ENCODE measurements around the gene KBTBD7. TPM values are rescaled to one million over a fixed set of nuclear protein-coding genes. Genes with fewer than 3 reads are reported as not detected.

Gene KBTBD7
- polyA plus RNA-seq, 1 of the 3 experiments (the other 2 are of a cell fraction) = 1.3 TPM

DNA sequence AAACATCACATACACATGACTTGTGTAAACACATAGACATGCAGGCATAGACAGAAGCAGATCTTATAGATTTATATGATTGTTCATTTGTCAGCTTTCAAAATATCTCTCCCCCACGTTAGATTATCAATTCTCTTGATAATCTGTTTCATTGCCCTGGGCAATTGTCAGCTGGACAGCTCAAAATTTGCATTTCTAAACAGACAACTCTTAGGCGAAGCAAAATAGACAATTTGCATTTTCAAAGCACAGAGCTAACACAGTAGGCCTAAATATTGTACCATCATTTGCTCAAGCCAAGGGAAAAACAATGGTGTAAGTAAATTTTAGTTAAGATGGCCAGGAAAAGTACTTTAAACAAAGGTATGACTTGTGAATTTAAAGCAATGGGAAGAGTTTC, 37.7 kb downstream of the KBTBD7 start:
- Histone ChIP-seq H3K4me1 (ENCODE audit: control insufficient read depth in 1 of 2, insufficient read depth in 2 of 2, low read depth in 1 of 2, low read length in 1 of 2) (no peaks in the 10 kb centered on the region), H3K27me3 (ENCODE audit: insufficient read depth) (no peaks in the 10 kb centered on the region), H3K27ac (ENCODE audit: low read depth in 2 of 2, low read length in 1 of 2) (no peak overlapping the region), H3F3A (replicated peaks; ENCODE audit: insufficient read depth) (no peaks in the 10 kb centered on the region), H3K9me3 (no peaks in the 10 kb centered on the region), H3K9me2 (no peaks in the 10 kb centered on the region), H3K4me2 (no peak overlapping the region), H3K9ac (no peak overlapping the region), H3K79me2 (ENCODE audit: insufficient read depth) (no peaks in the 10 kb centered on the region), H2AFZ (ENCODE audit: low read depth) (no peak overlapping the region), H3K36me3 (replicated peaks in 1 of 2; ENCODE audit: control insufficient read depth in 1 of 2, insufficient read depth in 2 of 2, low read length in 1 of 2) (no peaks in the 10 kb centered on the region), H3K4me3 (ENCODE audit: low read depth in 2 of 2, low read length in 1 of 2) (no peak overlapping the region), H4K20me1 (ENCODE audit: insufficient read depth) (no peaks in the 10 kb centered on the region)
- TF ChIP-seq CHD2 (IDR thresholded peaks at IDR 0.05; ENCODE audit: low read length, partially characterized antibody) = no peak
- TF ChIP-seq EP300 (IDR thresholded peaks at IDR 0.05; ENCODE audit: borderline replicate concordance in 1 of 2, low read depth in 1 of 2, low read length in 1 of 2) = no peak
- TF ChIP-seq MXI1 (IDR thresholded peaks at IDR 0.05; ENCODE audit: low read depth, low read length) = no peak
- TF ChIP-seq GATA2 (CRISPR knock-in tag; IDR thresholded peaks at IDR 0.05) = no peak
- TF ChIP-seq NFIC (IDR thresholded peaks at IDR 0.05; ENCODE audit: borderline replicate concordance) = no peak
- TF ChIP-seq TEAD4 (IDR thresholded peaks at IDR 0.05; ENCODE audit: borderline replicate concordance, insufficient read depth) = no peak
- TF ChIP-seq FOXM1 (IDR thresholded peaks at IDR 0.05; ENCODE audit: low read depth) = no peak
- TF ChIP-seq, protein P1, sequence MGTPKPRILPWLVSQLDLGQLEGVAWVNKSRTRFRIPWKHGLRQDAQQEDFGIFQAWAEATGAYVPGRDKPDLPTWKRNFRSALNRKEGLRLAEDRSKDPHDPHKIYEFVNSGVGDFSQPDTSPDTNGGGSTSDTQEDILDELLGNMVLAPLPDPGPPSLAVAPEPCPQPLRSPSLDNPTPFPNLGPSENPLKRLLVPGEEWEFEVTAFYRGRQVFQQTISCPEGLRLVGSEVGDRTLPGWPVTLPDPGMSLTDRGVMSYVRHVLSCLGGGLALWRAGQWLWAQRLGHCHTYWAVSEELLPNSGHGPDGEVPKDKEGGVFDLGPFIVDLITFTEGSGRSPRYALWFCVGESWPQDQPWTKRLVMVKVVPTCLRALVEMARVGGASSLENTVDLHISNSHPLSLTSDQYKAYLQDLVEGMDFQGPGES (IDR thresholded peaks at IDR 0.05; ENCODE audit: low read depth, low read length) = no peak
- no peak for TF ChIP-seq TAF1 (IDR thresholded peaks at IDR 0.05; ENCODE audit: borderline replicate concordance, low read depth, low read length)
- no peak for TF ChIP-seq FOSL2 (IDR thresholded peaks at IDR 0.05; ENCODE audit: borderline replicate concordance, low read depth)
- no peak for TF ChIP-seq RFX5 (IDR thresholded peaks at IDR 0.05; ENCODE audit: low read length)
- TF ChIP-seq, protein P2, sequence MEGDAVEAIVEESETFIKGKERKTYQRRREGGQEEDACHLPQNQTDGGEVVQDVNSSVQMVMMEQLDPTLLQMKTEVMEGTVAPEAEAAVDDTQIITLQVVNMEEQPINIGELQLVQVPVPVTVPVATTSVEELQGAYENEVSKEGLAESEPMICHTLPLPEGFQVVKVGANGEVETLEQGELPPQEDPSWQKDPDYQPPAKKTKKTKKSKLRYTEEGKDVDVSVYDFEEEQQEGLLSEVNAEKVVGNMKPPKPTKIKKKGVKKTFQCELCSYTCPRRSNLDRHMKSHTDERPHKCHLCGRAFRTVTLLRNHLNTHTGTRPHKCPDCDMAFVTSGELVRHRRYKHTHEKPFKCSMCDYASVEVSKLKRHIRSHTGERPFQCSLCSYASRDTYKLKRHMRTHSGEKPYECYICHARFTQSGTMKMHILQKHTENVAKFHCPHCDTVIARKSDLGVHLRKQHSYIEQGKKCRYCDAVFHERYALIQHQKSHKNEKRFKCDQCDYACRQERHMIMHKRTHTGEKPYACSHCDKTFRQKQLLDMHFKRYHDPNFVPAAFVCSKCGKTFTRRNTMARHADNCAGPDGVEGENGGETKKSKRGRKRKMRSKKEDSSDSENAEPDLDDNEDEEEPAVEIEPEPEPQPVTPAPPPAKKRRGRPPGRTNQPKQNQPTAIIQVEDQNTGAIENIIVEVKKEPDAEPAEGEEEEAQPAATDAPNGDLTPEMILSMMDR (IDR thresholded peaks at IDR 0.05) = no peak
- no peak for TF ChIP-seq SMC3 (IDR thresholded peaks at IDR 0.05; ENCODE audit: low read depth, low read length)
- no peak for TF ChIP-seq RCOR1 (IDR thresholded peaks at IDR 0.05; ENCODE audit: low read length)
- TF ChIP-seq MEF2A (IDR thresholded peaks at IDR 0.05; ENCODE audit: borderline replicate concordance, low read depth) = no peak
- no peak for TF ChIP-seq YY1 (IDR thresholded peaks at IDR 0.05; ENCODE audit: low read depth)
- TF ChIP-seq JUND (IDR thresholded peaks at IDR 0.05) = no peak
- no peak for TF ChIP-seq POLR2AphosphoS5 (IDR thresholded peaks at IDR 0.05; ENCODE audit: low read depth, low read length)
- TF ChIP-seq, protein P3, sequence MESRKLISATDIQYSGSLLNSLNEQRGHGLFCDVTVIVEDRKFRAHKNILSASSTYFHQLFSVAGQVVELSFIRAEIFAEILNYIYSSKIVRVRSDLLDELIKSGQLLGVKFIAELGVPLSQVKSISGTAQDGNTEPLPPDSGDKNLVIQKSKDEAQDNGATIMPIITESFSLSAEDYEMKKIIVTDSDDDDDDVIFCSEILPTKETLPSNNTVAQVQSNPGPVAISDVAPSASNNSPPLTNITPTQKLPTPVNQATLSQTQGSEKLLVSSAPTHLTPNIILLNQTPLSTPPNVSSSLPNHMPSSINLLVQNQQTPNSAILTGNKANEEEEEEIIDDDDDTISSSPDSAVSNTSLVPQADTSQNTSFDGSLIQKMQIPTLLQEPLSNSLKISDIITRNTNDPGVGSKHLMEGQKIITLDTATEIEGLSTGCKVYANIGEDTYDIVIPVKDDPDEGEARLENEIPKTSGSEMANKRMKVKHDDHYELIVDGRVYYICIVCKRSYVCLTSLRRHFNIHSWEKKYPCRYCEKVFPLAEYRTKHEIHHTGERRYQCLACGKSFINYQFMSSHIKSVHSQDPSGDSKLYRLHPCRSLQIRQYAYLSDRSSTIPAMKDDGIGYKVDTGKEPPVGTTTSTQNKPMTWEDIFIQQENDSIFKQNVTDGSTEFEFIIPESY (IDR thresholded peaks at IDR 0.05; ENCODE audit: borderline replicate concordance, low read depth) = no peak
- TF ChIP-seq PBX3 (IDR thresholded peaks at IDR 0.05) = no peak
- ChIA-PET POLR2A (no interaction called here), CTCF (interaction anchor here (0.6 kb wide), 1 partner anchor 143 kb away, joined by 3 read pairs; no protein-coding TSS in a partner anchor)
- 45% methylated on average over 2 of the region's 2 CpGs for WGBS (ENCODE audit: low lambda C conversion rate)
- DNase-seq = no peak
